Placental pericyte (primary cell): ENCODE measurements around the gene CSN3. TPM values are rescaled to one million over a fixed set of nuclear protein-coding genes. Genes with fewer than 3 reads are reported as not detected.

Experiments
- total RNA-seq: library from RNA; depleted of rRNA; stranded (reverse); fragments of >200 nt; gene quantifications from 2 replicates; pipeline ENCODE4 v1.2.3, GENCODE V29; 2012

Gene CSN3, protein sequence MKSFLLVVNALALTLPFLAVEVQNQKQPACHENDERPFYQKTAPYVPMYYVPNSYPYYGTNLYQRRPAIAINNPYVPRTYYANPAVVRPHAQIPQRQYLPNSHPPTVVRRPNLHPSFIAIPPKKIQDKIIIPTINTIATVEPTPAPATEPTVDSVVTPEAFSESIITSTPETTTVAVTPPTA
- not detected in 2 replicates for total RNA-seq

DNA sequence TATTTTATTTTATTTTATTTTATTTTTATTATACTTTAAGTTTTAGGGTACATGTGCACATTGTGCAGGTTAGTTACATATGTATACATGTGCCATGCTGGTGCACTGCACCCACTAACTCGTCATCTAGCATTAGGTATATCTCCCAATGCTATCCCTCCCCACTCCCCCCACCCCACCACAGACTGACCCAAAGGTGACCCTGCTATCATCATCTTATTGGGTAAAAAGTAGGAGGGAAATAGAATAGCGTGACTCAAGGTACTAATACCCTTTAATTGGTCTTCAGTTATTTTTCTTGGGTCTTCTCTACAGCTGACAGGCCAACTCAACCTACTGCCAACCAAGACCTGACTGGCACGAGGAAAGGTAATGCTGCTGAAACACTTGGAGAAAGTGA, at the start of gene CSN3:
TSS of gene CSN3 (plus strand) at position 301 of the 400 bp plus-strand sequence. CDS start 2,223 bp downstream, outside the sequence.

DNA sequence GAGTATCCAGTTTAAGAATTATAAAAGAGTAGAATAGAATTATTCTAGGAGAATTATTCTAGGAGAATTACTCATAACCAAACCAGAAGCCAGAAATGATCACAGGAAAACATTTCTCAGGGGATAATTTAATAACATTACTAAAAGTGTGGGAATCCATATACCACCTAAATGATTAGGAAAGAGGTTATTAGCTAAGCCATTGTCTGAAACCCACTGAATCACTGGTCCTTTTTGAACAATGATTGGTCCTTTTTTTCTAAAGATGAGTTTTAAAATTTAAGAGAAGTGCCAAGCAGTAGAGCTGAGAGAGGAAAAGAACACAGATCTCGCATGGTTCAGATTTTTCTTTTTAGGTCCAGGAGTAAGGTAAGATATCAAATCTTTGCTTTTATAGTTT, 47.0 kb upstream of the CSN3 start, which contains the start of gene ODAM:
TSS of gene ODAM (plus strand) at position 301 of the 400 bp plus-strand sequence. CDS start 819 bp downstream, outside the sequence.

DNA sequence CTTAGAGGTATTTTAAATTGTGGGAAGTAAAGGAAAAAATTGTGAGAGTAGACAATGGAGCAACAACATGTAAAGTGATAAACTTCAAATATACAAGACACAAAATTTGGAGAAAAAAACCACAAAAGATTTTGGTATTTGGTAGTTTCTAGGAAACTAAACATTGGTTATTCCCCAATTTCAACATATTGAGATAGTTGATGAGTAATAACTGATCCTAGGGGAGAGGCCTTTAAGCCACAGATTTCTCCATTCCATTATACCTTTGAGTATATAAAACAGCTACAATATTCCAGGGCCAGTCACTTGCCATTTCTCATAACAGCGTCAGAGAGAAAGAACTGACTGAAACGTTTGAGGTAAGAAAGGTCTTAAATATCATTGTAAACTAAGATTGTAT, 16.6 kb upstream of the CSN3 start, which contains the start of gene FDCSP:
TSS of gene FDCSP (plus strand) at position 301 of the 400 bp plus-strand sequence. CDS start 5,071 bp downstream, outside the sequence.

Other genes with a start within 250 kb of the CSN3 start
- gene STATH, start 246.6 kb upstream of the CSN3 start, total RNA-seq = not detected in 2 replicates
- gene HTN3, start 214.1 kb upstream of the CSN3 start, total RNA-seq = not detected in 2 replicates
- gene HTN1, start 192.2 kb upstream of the CSN3 start, total RNA-seq = not detected in 2 replicates
- gene PRR27, start 88.4 kb upstream of the CSN3 start, total RNA-seq = not detected in 2 replicates
- gene ODAM, start 46.9 kb upstream of the CSN3 start, total RNA-seq = not detected in 2 replicates
- gene FDCSP, start 16.5 kb upstream of the CSN3 start, total RNA-seq = not detected in 2 replicates
- not detected in 2 replicates for gene CABS1, start 92.4 kb downstream of the CSN3 start, total RNA-seq
- gene SMR3A, start 118.2 kb downstream of the CSN3 start, total RNA-seq = not detected in 2 replicates
- not detected in 2 replicates for gene SMR3B, start 140.5 kb downstream of the CSN3 start, total RNA-seq
- not detected in 2 replicates for gene OPRPN, start 155.3 kb downstream of the CSN3 start, total RNA-seq
- not detected in 2 replicates for gene MUC7, start 229.6 kb downstream of the CSN3 start, total RNA-seq